Forelimb muscle (tissue), 1 donor: ENCODE measurements around the gene NBAS. TPM values are rescaled to one million over a fixed set of nuclear protein-coding genes. Genes with fewer than 3 reads are reported as not detected.
"Not testable (repeated sequence)": the region's sequence is repeated elsewhere in the genome, so short reads cannot be mapped to it uniquely, and the experiment has no call there.

Experiments used
- DNase-seq: peaks from one replicate; pipeline ENCODE4 v3.0.0-alpha.2; 2013; ENCODE audit warnings: low read depth
- polyA plus RNA-seq: library from polyadenylated mRNA; unstranded; fragments of 120-200 nt; gene quantifications from one replicate; pipeline ENCODE4 v1.2.1, GENCODE V29; 2013; ENCODE audit not compliant: insufficient read length

Gene NBAS
- polyA plus RNA-seq, 1 donor = 37.5 TPM

DNA sequence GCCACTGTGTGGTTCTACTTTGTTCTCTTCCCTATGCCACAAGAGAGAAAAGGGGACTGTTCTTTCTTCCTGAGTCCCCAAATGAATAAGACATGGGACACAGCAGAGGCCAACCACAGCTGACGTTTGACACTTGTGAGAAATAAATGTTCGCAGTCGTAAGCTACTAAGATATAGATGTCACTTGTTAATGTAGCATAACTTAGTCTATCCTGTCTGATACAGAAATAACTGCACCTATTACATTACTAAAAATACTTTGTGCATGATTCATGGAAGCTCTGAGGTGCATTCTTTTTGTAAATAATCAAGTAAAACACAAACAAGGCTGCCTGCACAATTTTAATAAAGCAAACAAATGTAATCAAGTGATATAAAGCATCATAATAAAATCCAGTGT lies 148.8 kb downstream of the NBAS start:
- DNase-seq = no peak

DNA sequence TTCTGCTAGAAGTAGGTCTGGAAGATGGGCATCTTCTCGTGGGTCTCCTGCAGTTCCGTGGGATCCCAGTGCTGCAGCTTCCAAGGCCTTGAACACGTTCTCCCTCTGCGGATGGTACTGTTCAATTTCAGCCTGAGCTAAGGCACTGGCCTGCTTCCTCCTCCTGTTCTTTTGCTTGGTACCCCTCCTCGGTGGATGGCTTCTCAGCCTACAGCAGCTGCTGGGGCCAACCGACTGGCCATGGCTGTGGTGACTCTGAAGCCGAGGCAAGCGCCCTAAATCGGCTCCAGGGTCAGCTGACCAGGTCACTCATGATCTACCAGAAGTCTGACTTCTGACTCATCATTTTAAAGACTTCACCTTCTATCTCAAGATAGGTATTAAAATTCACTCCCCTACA lies 150.2 kb downstream of the NBAS start:
- DNase-seq = no peak

DNA sequence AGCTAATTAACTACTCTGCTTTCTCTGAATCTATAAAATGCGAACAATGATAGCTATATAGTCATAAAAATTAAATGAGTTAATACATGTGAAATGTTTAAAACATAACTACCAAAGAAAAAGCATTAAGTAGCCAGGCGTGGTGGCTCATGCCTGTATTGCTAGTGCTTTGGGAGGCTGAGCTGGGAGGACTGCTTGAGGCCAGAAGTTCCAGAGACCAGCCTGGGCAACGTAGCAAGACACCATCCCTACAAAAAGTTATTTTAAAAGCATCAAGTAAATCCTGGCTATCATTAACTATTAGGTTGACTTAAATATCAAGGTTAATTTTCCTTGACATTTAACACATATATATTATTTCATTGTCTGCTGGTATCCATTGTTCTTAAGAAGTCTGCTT lies 152.4 kb downstream of the NBAS start:
- no peak for DNase-seq

GRCh38 chr2:15407666-15408065 lies 153.5 kb downstream of the NBAS start:
- DNase-seq = no peak

DNA sequence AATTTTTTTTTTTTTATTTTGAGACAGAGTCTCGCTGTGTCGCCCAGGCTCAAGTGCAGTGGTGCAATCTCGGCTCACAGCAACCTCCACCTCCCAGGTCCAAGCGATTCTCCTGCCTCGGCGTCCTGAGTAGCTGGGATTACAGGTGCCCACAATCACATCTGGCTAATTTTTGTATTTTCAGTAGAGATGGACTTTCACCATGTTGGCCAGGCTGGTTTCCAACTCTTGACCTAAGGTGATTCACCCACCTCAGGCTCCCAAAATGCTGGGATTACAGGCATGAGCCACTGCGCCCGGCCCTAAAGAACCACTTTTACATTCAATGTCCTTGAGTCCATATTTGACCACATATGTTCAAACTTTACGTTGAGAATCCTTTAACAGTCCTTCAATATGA lies 156.6 kb downstream of the NBAS start:
- DNase-seq = not testable (repeated sequence)

GRCh38 chr2:15400240-15400826 lies 160.8 kb downstream of the NBAS start:
- DNase-seq = no peak

DNA sequence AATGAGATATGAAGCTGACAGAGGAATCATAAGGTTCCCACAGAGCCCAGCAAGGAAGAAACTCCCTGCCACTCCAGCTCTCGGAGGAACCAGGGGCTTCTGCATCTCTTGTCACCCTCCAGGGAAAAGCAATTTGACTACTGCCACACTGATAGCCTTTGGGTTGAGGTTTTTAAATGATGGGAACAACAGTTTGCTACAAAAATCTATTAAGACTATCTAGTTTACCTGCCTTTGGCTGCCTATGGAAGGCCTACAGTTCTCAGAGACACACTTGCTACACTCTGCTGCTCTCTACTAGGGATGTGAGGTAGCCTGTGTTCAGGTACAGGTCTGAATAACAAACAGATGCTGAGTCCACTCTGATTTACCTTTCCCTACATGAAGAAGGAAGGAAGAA lies 161.9 kb downstream of the NBAS start:
- DNase-seq = no peak

- no peak for DNase-seq
Measured at GRCh38 chr2:15391751-15392150, 169.4 kb downstream of the NBAS start.

DNA sequence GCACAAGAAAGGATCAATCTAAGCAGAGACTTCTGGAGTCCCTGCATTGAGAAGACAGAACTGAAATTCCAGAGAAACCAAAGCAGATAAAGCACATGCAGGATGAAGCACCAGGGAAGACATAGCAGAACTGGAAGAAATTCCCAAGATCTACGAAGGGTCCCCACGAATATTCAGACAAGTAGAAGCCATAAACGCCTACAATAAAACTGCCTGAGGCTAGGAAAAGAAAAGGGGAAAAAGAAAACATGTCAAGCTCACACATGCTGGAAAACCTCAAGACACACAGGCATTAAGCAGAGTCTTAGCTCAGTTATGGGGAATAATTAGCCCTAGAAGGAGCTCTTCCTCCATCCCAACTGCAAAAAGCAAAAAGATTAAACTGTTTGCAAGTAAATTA lies 171.2 kb downstream of the NBAS start:
- DNase-seq = no peak

DNA sequence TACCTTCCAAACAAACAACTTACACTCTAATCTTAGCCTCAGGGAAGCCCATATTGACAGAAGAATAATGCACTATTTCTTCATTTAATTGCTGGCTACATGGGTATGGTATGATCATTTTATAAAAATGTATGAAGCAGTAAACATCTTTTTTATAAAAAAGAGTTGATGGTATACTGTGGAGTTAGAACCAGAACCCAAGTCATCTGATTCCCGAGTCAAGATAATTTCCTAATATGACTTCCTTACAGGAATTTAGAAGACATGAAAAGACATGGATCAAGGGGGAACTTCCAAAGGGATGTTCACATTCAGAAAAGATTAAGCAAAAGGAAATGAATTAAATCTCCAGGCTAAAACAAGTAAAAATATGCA lies 171.8 kb downstream of the NBAS start:
- DNase-seq = no peak

- DNase-seq = no peak
Measured at GRCh38 chr2:15388406-15389325, 172.5 kb downstream of the NBAS start.

DNA sequence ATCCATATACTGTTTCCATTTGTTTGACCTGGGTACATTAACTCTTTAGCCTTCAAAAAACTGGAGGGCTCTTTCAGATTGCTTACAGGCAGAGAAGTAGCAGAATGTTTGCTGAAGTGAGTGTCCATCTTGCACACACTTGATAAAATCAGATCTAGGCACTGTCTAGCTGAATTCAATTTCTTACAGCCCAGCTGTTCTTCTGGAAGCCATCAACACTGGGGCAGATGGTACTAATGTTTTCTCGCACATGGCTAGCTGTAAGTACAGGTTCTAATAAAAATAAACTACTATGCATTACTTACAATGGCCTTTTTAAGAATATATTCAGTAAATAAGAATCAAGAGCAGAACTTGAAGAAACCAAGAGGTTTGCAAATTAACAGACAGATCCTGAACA lies 175.9 kb downstream of the NBAS start:
- DNase-seq = no peak

DNA sequence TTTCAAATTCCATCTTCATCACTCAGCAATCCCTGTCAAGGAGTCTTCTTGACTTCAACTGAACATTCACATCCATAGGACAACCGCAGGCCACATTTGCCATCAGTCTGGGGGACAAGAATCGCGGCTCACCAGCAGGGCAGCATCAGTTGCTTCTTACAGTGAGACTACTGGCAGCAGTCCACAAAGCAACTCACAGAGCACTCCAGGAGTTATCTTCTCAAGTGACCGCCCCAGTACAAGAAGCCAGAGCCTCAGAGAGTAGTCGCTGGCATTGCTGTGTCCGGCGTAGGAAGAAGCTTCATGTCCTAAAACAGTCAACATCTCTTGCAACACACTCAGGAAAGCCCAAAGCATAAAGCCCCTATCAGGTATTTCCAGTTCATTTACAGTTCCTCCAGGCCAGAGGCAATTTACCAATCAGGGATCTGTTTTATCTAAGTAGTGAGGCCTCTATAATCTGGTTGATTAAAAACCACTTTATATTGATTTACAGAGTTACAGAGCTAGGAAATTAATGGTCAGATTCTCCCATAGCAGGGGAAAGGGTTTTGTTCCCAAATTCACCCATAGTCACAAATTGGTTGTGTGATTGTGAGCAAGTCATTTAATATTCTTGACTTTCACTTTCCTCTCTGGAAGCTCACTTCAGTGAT lies 177.3 kb downstream of the NBAS start:
- DNase-seq = no peak

- no peak for DNase-seq
Measured at GRCh38 chr2:15378148-15378908, 182.8 kb downstream of the NBAS start.

- DNase-seq = no peak
Measured at GRCh38 chr2:15377202-15377601, 183.9 kb downstream of the NBAS start.

DNA sequence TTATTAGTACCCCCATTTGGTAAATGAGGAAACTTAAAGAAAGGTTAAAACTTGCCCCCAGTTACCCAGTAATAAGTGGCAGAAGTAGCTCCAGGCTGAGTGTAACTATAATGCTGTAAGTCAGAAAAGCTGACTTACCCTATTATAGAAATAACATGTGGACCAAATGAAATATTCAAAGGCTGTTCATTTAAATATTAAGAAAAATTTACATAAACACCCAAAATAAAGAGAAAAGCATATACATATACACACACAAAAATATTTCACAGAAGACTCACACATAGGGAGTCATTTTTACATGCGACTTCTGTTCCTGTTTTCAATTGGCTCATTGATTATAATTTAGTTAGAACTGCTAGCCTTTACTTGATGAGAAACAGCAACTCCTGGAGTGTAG lies 189.1 kb downstream of the NBAS start:
- DNase-seq = no peak

GRCh38 chr2:15369129-15369528 lies 192.0 kb downstream of the NBAS start:
- DNase-seq = no peak

DNA sequence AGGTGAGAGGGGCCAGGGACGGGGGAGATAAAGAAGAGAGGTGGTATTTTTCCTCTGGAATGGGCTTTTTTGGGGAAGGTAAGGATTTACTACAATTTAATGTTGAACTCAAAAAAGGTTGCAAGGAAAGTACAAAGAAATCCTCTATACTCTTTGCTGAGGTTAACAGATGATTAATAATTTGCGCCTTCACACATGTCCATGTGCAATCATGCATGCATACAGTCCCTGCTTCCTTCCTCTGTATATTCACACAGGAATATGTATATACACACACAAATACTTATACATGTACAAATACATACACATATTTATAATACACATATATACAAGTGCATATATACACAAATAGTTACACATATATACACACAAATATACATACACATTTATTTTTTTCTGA lies 193.4 kb downstream of the NBAS start:
- no peak for DNase-seq

DNA sequence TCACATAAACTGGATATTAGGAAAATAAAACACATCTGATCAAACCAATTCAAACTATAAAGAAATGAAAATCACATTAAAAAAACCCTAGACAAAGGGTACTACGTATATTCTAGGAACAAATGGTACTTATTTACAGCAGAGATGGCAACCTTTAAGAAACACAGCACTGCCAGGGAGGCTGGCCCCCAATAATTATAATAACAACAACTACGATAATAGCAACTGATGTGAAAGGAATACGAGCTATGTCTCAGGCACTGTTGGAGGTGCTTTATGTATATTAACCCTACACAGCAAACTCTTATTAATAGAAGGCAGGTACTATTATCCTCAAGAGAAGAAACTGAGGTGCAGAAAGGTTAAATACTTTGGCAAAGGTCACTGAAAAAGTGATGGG lies 193.9 kb downstream of the NBAS start:
- DNase-seq = no peak

DNA sequence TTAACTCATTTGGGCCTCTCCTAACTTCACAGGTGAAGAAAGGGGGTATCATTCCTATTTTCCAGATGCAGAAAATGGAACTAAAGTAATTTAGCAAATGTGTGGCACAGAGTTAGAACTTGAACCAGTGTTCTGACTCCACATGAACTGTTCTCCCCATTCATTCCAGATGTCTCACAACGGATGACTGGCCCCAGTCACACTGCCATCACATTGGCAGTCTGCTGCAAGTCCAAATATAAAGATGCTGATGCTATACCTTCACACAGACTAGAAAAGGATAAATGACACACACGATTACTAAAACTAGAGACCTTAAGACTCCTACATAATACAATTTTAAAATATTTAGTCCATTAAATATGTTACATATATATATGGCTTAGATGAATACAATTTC lies 195.7 kb downstream of the NBAS start:
- DNase-seq = no peak

GRCh38 chr2:15364561-15364960 lies 196.6 kb downstream of the NBAS start:
- no peak for DNase-seq

GRCh38 chr2:15363734-15364133 lies 197.4 kb downstream of the NBAS start:
- DNase-seq = no peak
